SKM-1 treated with dmso at 0.1 percent for 144 hours (cell line): ENCODE results near the gene ANKRD52.
A peak's percentile ranks its signal among the peaks of the same experiment; 100 is the strongest.
"Not testable (repeated sequence)": the region's sequence is repeated elsewhere in the genome, so short reads cannot be mapped to it uniquely, and the experiment has no call there.

ENCODE experiments used
- DNase-seq: peaks from one replicate; lab custom pipeline; 2025; ENCODE audit not compliant: unreplicated experiment; lab: John Stamatoyannopoulos, UW

ANKRD52 gene

GRCh38 chr12:56274299-56274698 lies 16.1 kb upstream of the ANKRD52 start:
- no peak for DNase-seq

- DNase-seq: not testable (repeated sequence)
Measured at GRCh38 chr12:56272468-56272867, 14.3 kb upstream of the ANKRD52 start.

- DNase-seq: no peak
Measured at GRCh38 chr12:56271031-56271430, 12.8 kb upstream of the ANKRD52 start.

GRCh38 chr12:56267443-56268071 lies 9.4 kb upstream of the ANKRD52 start:
- no peak for DNase-seq

GRCh38 chr12:56266693-56267442 lies 8.7 kb upstream of the ANKRD52 start, which contains the start of gene COQ10A:
Gene COQ10A, plus strand, starts transcription at chr12:56266942. Its CDS starts 177 bp downstream, at chr12:56267119.
- peak; percentile 48 for DNase-seq

- not testable (repeated sequence) for DNase-seq
Measured at GRCh38 chr12:56266068-56266692, 8.0 kb upstream of the ANKRD52 start.

GRCh38 chr12:56262955-56263354 lies 4.8 kb upstream of the ANKRD52 start:
- not testable (repeated sequence) for DNase-seq

GRCh38 chr12:56261503-56262232 lies 3.5 kb upstream of the ANKRD52 start:
- no peak for DNase-seq

GRCh38 chr12:56260921-56261320 lies 2.7 kb upstream of the ANKRD52 start:
- no peak for DNase-seq

GRCh38 chr12:56260380-56260779 lies 2.2 kb upstream of the ANKRD52 start:
- no peak for DNase-seq

- no peak for DNase-seq
Measured at GRCh38 chr12:56258820-56259183, 618 bp upstream of the ANKRD52 start.

- DNase-seq: no peak
Measured at GRCh38 chr12:56257491-56258067, 605 bp downstream of the ANKRD52 start.

- DNase-seq: no peak
Measured at GRCh38 chr12:56257071-56257470, 1.1 kb downstream of the ANKRD52 start.

GRCh38 chr12:56256326-56256960 lies 1.7 kb downstream of the ANKRD52 start:
- DNase-seq: no peak

GRCh38 chr12:56255671-56256070 lies 2.5 kb downstream of the ANKRD52 start:
- DNase-seq: no peak

GRCh38 chr12:56253091-56253490 lies 5.1 kb downstream of the ANKRD52 start:
- DNase-seq: no peak

- no peak for DNase-seq
Measured at GRCh38 chr12:56252649-56253048, 5.5 kb downstream of the ANKRD52 start.

GRCh38 chr12:56248711-56249110 lies 9.5 kb downstream of the ANKRD52 start:
- no peak for DNase-seq

GRCh38 chr12:56247923-56248322 lies 10.3 kb downstream of the ANKRD52 start:
- DNase-seq: no peak

GRCh38 chr12:56244494-56244893 lies 13.7 kb downstream of the ANKRD52 start:
- no peak for DNase-seq
